ENCODE measurements around the gene STARD9. TPM values are rescaled to one million over a fixed set of nuclear protein-coding genes. Genes with fewer than 3 reads are reported as not detected.

Gene STARD9
- total and polyA plus RNA-seq, 9 of the 15 experiments (the other 6 are each of a cell fraction or from before 2014, with no cell fraction given) = 0.45 to 6.0 (median 3.6) TPM

- Histone ChIP-seq H3K9me3 (replicated peaks; ENCODE audit: control insufficient read depth, insufficient read depth, low read depth, low read length) (no peaks in the 10 kb centered on the region), H3K4me3 (no peak overlapping the region), H3K4me1 (replicated peaks in 1 of 2; ENCODE audit: control insufficient read depth in 2 of 2, insufficient read depth in 2 of 2, low read length in 2 of 2) (peaks cover 0 to 3% of the 10 kb centered on the region in 2 experiments; a peak in 2 of 5 replicates), H3K27ac (ENCODE audit: extremely low read depth, low read depth, low read length) (no peak overlapping the region), H4K20me1 (replicated peaks; ENCODE audit: control insufficient read depth, insufficient read depth, low read length) (no peaks in the 10 kb centered on the region), H3K4me2 (ENCODE audit: insufficient read depth, low read length) (no peak overlapping the region), H3K27me3 (ENCODE audit: control insufficient read depth in 2 of 2, insufficient read depth in 2 of 2, low read length in 2 of 2) (no peaks in the 10 kb centered on the region), H3K79me2 (ENCODE audit: control insufficient read depth, insufficient read depth, low read length) (no peaks in the 10 kb centered on the region), H3K9me1 (ENCODE audit: control insufficient read depth, insufficient read depth, low read length) (no peaks in the 10 kb centered on the region), H2AFZ (ENCODE audit: low read depth, low read length) (no peak overlapping the region), H3K9ac (ENCODE audit: insufficient read depth in 1 of 2, low read depth in 2 of 2, low read length in 2 of 2) (no peak overlapping the region), H3K36me3 (ENCODE audit: control insufficient read depth, insufficient read depth, low read length) (no peaks in the 10 kb centered on the region)
- CTCF ChIA-PET (ENCODE audit: low intra/inter-chr PET ratio) = interaction anchor here (0.5 kb wide), 1 partner anchor 153 kb away, joined by 3 read pairs; no protein-coding TSS in a partner anchor
- 23% methylated on average over 5 of the region's 5 CpGs for WGBS (ENCODE audit: insufficient coverage, low coverage, missing lambda C conversion rate)
- BruUV-seq (replicated peaks) = no TSS peak
- DNase-seq (ENCODE audit: extremely low read depth in 1 of 4, low spot score in 3 of 4) = peak; percentile 57 to 85 (median 68)
- POLR2A ChIA-PET = interaction anchor here (0.6 to 1.1 kb wide), 2 partner anchors 40 to 104 kb away, joined by 3 read pairs; no protein-coding TSS in a partner anchor
- intact Hi-C loops (cut with micrococcal nuclease) (loop anchor here (2.0 to 10.0 kb wide), 3 partner anchors 76 to 178 kb away; partner anchors contain the start of genes HAUS2, LRRC57 and STARD9), in situ Hi-C loops (cut with MboI) (no loop called here)
- ATAC-seq = peak; percentile 100
- peak; percentile 89 for FAIRE-seq
- TF ChIP-seq FOSL1 (tag; conservative IDR thresholded peaks at IDR 0.05) (peak; percentile 35; the same call in 1 of the 2 replicates), MYBL2 (IDR thresholded peaks at IDR 0.05; ENCODE audit: low read depth) (no peak), MYBL2 (CRISPR knock-in tag; IDR thresholded peaks at IDR 0.05; ENCODE audit: borderline replicate concordance) (no peak), REST (IDR thresholded peaks at IDR 0.05; ENCODE audit: borderline replicate concordance) (peak; percentile 85), REST (CRISPR knock-in tag; IDR thresholded peaks at IDR 0.05; ENCODE audit: low read depth) (no peak), ZNF263 (CRISPR knock-in tag; IDR thresholded peaks at IDR 0.05; ENCODE audit: borderline replicate concordance) (peak; percentile 60), CREM (IDR thresholded peaks at IDR 0.05; ENCODE audit: low read depth) (peak; percentile 38; the same call in 1 of the 2 replicates), SMC3 (conservative IDR thresholded peaks at IDR 0.05; ENCODE audit: insufficient read depth, low read depth, low read length) (peak; percentile 78), RAD21 (CRISPR knock-in tag; conservative IDR thresholded peaks at IDR 0.05 in 1 of 2, IDR thresholded peaks at IDR 0.05 in 1 of 2) (peak; percentile 87 to 95), CTCF (IDR thresholded peaks at IDR 0.05 in 2 of 3, conservative IDR thresholded peaks at IDR 0.05 in 1 of 3; ENCODE audit: insufficient read depth in 2 of 3, low read depth in 1 of 3, low read length in 3 of 3) (peak; percentile 74 to 89 (median 83))
These were observed 75.0 kb downstream of the STARD9 start for GRCh38 chr15:42650208-42651066.
